ENCODE results near the gene ALDH4A1. TPM values are rescaled to one million over a fixed set of nuclear protein-coding genes. Genes with fewer than 3 reads are reported as not detected.

The ALDH4A1 gene
- total and polyA plus RNA-seq, 9 of the 15 experiments (the other 6 are each of a cell fraction or from before 2014, with no cell fraction given), result 0.27 to 31.4 (median 16.6) TPM

DNA sequence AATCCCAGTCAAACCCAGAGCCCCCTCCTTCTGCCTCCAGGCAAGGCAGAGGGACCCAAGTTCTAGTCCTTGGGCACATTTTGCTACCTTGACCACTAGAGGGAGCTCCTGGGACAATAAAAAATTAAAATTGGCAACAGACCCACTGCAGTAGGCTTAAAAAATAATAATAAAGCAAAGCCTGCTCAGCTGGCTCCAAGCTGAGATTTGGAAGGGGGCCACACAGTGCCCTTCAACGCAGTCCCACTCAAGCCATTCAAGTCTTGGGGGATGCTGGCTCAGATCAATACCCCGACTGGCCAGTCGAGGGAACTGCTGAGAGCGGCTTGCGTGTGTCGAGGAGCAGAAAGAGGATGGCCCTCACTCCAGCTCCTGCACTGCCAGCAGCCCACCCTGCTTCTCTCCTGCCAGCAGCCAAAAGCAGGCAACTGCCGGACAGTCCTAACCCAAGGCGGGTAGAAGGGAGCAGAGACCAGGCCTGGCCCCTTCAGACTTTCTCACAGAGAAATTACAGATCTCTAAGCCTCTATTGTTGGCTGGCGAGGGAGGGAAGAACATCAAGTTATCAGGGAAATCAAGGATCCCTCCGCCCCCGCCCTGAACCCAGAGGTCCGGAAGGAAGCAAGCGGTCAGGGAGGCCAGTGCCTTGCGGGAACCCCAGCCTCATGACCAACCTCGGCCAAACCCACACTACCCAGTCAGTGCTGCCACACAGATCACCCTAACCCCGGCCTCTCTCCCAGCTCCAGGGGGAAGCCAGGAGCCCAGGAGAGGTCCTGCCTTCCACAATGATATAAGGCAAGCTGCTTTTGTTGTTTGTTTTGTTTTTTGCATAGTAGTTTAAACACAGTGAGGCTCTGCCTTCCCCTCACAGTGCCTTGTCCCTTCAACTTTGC, 4.9 kb upstream of the ALDH4A1 start (continued):
- TF ChIP-seq, protein P1, sequence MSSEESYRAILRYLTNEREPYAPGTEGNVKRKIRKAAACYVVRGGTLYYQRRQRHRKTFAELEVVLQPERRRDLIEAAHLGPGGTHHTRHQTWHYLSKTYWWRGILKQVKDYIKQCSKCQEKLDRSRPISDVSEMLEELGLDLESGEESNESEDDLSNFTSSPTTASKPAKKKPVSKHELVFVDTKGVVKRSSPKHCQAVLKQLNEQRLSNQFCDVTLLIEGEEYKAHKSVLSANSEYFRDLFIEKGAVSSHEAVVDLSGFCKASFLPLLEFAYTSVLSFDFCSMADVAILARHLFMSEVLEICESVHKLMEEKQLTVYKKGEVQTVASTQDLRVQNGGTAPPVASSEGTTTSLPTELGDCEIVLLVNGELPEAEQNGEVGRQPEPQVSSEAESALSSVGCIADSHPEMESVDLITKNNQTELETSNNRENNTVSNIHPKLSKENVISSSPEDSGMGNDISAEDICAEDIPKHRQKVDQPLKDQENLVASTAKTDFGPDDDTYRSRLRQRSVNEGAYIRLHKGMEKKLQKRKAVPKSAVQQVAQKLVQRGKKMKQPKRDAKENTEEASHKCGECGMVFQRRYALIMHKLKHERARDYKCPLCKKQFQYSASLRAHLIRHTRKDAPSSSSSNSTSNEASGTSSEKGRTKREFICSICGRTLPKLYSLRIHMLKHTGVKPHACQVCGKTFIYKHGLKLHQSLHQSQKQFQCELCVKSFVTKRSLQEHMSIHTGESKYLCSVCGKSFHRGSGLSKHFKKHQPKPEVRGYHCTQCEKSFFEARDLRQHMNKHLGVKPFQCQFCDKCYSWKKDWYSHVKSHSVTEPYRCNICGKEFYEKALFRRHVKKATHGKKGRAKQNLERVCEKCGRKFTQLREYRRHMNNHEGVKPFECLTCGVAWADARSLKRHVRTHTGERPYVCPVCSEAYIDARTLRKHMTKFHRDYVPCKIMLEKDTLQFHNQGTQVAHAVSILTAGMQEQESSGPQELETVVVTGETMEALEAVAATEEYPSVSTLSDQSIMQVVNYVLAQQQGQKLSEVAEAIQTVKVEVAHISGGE (CRISPR knock-in tag; IDR thresholded peaks at IDR 0.05), result no peak
- no peak for TF ChIP-seq PTTG1 (tag; IDR thresholded peaks at IDR 0.05; ENCODE audit: low read depth)
- TF ChIP-seq NCOR1 (IDR thresholded peaks at IDR 0.05), result no peak
- no peak for TF ChIP-seq TBL1XR1 (IDR thresholded peaks at IDR 0.05; ENCODE audit: low read length in 2 of 2)
- no peak for TF ChIP-seq SREBF1 (IDR thresholded peaks at IDR 0.05; ENCODE audit: borderline replicate concordance, low read depth, low read length)
- no peak for TF ChIP-seq PPARD (CRISPR knock-in tag; IDR thresholded peaks at IDR 0.05)
- TF ChIP-seq BRD4 (IDR thresholded peaks at IDR 0.05), result 0 out of 2 replicates have a peak, but pooled peaks have one; percentile 3
- TF ChIP-seq, protein P2, sequence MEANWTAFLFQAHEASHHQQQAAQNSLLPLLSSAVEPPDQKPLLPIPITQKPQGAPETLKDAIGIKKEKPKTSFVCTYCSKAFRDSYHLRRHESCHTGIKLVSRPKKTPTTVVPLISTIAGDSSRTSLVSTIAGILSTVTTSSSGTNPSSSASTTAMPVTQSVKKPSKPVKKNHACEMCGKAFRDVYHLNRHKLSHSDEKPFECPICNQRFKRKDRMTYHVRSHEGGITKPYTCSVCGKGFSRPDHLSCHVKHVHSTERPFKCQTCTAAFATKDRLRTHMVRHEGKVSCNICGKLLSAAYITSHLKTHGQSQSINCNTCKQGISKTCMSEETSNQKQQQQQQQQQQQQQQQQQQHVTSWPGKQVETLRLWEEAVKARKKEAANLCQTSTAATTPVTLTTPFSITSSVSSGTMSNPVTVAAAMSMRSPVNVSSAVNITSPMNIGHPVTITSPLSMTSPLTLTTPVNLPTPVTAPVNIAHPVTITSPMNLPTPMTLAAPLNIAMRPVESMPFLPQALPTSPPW (CRISPR knock-in tag; IDR thresholded peaks at IDR 0.05), result peak; percentile 47
- TF ChIP-seq SRSF1 (IDR thresholded peaks at IDR 0.05; ENCODE audit: low read depth, low read length), result no peak
- TF ChIP-seq ZNF589 (CRISPR knock-in tag; IDR thresholded peaks at IDR 0.05; ENCODE audit: low read depth), result peak; percentile 81; the same call in 1 of the 2 replicates
- TF ChIP-seq, protein P3, sequence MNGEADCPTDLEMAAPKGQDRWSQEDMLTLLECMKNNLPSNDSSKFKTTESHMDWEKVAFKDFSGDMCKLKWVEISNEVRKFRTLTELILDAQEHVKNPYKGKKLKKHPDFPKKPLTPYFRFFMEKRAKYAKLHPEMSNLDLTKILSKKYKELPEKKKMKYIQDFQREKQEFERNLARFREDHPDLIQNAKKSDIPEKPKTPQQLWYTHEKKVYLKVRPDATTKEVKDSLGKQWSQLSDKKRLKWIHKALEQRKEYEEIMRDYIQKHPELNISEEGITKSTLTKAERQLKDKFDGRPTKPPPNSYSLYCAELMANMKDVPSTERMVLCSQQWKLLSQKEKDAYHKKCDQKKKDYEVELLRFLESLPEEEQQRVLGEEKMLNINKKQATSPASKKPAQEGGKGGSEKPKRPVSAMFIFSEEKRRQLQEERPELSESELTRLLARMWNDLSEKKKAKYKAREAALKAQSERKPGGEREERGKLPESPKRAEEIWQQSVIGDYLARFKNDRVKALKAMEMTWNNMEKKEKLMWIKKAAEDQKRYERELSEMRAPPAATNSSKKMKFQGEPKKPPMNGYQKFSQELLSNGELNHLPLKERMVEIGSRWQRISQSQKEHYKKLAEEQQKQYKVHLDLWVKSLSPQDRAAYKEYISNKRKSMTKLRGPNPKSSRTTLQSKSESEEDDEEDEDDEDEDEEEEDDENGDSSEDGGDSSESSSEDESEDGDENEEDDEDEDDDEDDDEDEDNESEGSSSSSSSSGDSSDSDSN (IDR thresholded peaks at IDR 0.05; ENCODE audit: borderline replicate concordance in 1 of 2, low read depth in 2 of 2, low read length in 2 of 2), result no peak
- TF ChIP-seq PCBP2 (IDR thresholded peaks at IDR 0.05; ENCODE audit: low read depth, low read length, poor library complexity, severe bottlenecking), result no peak
